Common myeloid progenitor, CD34-positive (primary cell): ENCODE data around the gene ATXN7.

ENCODE experiments used
- CTCF ChIA-PET: fragments of 350-600 bp; sonication (Branson Sonifier 250); formaldehyde crosslinking; loops from one replicate; lab custom pipeline; 2021; ENCODE audit warnings: antibody characterized with exemption; lab: Charles Lee
- POLR2A ChIA-PET: fragments of 350-600 bp; sonication (Branson Sonifier 250); formaldehyde crosslinking; loops from one replicate; lab custom pipeline; 2021; ENCODE audit warnings: antibody characterized with exemption; lab: Charles Lee
- DNase-seq, 3 donors: peaks; one replicate each; pipeline versions ENCODE4 v3.0.0 to v3.0.0-alpha.2; 2013
- H3K27ac ChIP-seq, 2 experiments: 1 replicate in 1 of 2; 2 replicates in 1 of 2; pipeline ENCODE4 v1.7.0; 2013; ENCODE audit warnings: inconsistent platforms in 2 of 2, low read length in 2 of 2, mild to moderate bottlenecking in 2 of 2, low read depth in 1 of 2, moderate library complexity in 1 of 2; ENCODE audit not compliant: severe bottlenecking in 2 of 2, insufficient read depth in 1 of 2, poor library complexity in 1 of 2
- H3K27me3 ChIP-seq, 5 experiments: replicated peaks in 2 of 5; 1 replicate in 3 of 5; 2 replicates in 2 of 5; pipeline versions ENCODE4 v1.6.1 to v1.7.0; 2013; ENCODE audit warnings: low read length in 4 of 5, mild to moderate bottlenecking in 2 of 5, moderate library complexity in 2 of 5, inconsistent platforms in 1 of 5; ENCODE audit not compliant: insufficient read depth in 5 of 5, control insufficient read depth in 4 of 5
- H3K36me3 ChIP-seq, 4 experiments: 1 replicate in 2 of 4; 2 replicates in 2 of 4; pipeline versions ENCODE4 v1.6.1 to v1.7.0; 2013; ENCODE audit warnings: low read length in 3 of 4, control low read depth in 1 of 4, mild to moderate bottlenecking in 1 of 4; ENCODE audit not compliant: control insufficient read depth in 4 of 4, insufficient read depth in 4 of 4
- H3K4me1 ChIP-seq, 4 experiments: 1 replicate in 3 of 4; 2 replicates in 1 of 4; pipeline versions ENCODE4 v1.6.1 to v1.7.1; 2013; ENCODE audit warnings: low read length in 3 of 4, mild to moderate bottlenecking in 3 of 4, control low read depth in 1 of 4, inconsistent platforms in 1 of 4, moderate library complexity in 1 of 4; ENCODE audit not compliant: control insufficient read depth in 4 of 4, insufficient read depth in 4 of 4; ENCODE audit errors: control extremely low read depth in 1 of 4
- H3K4me3 ChIP-seq, 7 experiments: 1 replicate in 4 of 7; 2 replicates in 3 of 7; pipeline versions ENCODE4 v1.5.1 to v1.7.0; 2013; ENCODE audit warnings: mild to moderate bottlenecking in 7 of 7, low read length in 6 of 7, moderate library complexity in 6 of 7, inconsistent platforms in 2 of 7, low read depth in 2 of 7, control low read depth in 1 of 7; ENCODE audit not compliant: insufficient read depth in 4 of 7, control insufficient read depth in 1 of 7; ENCODE audit errors: extremely low read depth in 1 of 7
- H3K9me3 ChIP-seq, 5 experiments: 1 replicate in 4 of 5; 2 replicates in 1 of 5; pipeline versions ENCODE4 v1.6.1 to v1.7.1; 2013; ENCODE audit warnings: low read length in 4 of 5, mild to moderate bottlenecking in 2 of 5, inconsistent platforms in 1 of 5, low read depth in 1 of 5, moderate library complexity in 1 of 5; ENCODE audit not compliant: control insufficient read depth in 4 of 5, insufficient read depth in 2 of 5; ENCODE audit errors: control extremely low read depth in 1 of 5
- WGBS: methylation state at CpG from one replicate; pipeline ENCODE4 v1.1.5; 2013; ENCODE audit not compliant: insufficient coverage; 5-methylcytosine and 5-hydroxymethylcytosine counted together

ATXN7 gene

DNA sequence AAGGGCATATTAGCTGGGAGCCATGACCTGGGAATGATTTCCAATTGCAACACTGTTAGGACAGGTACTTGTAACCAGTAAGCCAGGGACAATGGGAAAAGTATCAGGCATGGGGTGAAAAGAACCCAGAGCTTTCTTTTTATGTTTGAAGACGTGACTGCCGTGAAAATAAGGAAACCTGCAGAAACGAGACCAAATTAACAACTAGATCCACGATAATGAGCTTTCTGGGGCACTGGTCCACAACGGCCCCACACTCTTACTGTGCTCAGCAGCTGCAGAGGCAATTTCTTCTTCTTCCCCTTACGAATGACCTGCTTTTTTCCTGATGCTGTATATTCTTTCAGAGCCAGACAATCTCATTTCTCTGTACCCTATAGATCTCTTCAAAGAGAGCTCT, 33.1 kb upstream of the ATXN7 start:
- WGBS: 98% methylated on average over 4 of the region's 6 CpGs
- CTCF ChIA-PET: interaction anchor here (0.7 to 1.0 kb wide), 2 partner anchors 11 to 12 kb away, joined by 3 to 4 read pairs; partner anchors contain the start of gene C3orf49
- POLR2A ChIA-PET: no interaction called here

DNA sequence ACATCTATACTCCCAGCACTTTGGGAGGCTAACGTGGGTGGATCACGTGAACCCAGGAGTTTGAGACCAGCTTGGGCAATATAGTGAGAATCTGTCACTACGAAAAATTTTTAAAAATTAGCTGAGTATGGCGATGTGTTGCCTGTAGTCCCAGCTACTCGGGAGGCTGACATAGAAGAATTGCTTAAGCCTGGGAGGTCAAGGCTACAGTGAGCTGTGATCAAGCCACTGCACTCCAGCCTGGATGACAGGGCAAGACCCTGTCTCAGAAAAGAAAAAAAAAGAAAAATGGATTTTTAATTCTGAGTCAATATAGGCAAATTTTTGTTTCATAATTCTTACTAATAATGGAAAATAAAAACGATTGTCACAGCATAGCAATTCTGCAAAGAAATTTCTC, 31.3 kb upstream of the ATXN7 start:
- POLR2A ChIA-PET: no interaction called here
- Histone ChIP-seq H3K27me3 (no peaks in the 10 kb centered on the region), H3K27ac (no peak overlapping the region), H3K36me3 (peaks cover 8 to 58% (median 36%) of the 10 kb centered on the region in 4 experiments), H3K9me3 (no peaks in the 10 kb centered on the region), H3K4me3 (no peak overlapping the region), H3K4me1 (no peaks in the 10 kb centered on the region)
- 100% methylated on average over 5 of the region's 6 CpGs for WGBS
- DNase-seq: no peak
- CTCF ChIA-PET: no interaction called here

More for the DNA sequence above, 33.1 kb upstream of the ATXN7 start:
- Histone ChIP-seq H3K4me1 (no peaks in the 10 kb centered on the region), H3K9me3 (no peaks in the 10 kb centered on the region), H3K27ac (no peak overlapping the region), H3K36me3 (peaks cover 8 to 54% (median 34%) of the 10 kb centered on the region in 4 experiments), H3K27me3 (no peaks in the 10 kb centered on the region), H3K4me3 (no peak overlapping the region)
- no peak for DNase-seq

DNA sequence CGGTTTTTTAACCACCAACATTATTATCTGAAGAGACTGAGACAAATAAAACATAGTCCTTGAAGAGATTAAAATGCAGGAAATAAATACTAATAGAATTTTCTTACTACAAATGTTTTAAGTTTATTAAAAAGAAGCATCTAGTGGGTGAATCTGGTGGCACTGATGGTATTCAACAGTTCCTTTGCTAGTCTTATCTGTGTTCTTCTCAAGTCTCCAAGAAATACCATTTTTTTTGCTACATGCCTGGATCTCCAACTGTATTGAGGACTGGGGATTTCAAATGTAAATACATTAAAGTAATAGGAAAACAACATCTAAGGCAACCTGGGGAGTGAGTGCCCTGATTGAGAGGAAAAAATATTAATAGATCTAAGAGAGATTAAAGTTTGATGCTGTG, 22.0 kb upstream of the ATXN7 start:
- no peak overlapping the region for H3K27ac ChIP-seq
- no CpG with 5 or more reads among the region's 1 CpG for WGBS
- DNase-seq: no peak
- no peak overlapping the region for H3K4me3 ChIP-seq
- POLR2A ChIA-PET: no interaction called here
- no peaks in the 10 kb centered on the region for H3K4me1 ChIP-seq
- H3K36me3 ChIP-seq: peaks cover 0 to 4% (median 3%) of the 10 kb centered on the region in 4 experiments
- peaks cover 0 to 1% (median 0%) of the 10 kb centered on the region in 5 experiments for H3K9me3 ChIP-seq
- CTCF ChIA-PET: no interaction called here
- no peaks in the 10 kb centered on the region for H3K27me3 ChIP-seq

- CTCF ChIA-PET: interaction anchor here (0.7 to 1.8 kb wide), 2 partner anchors 14 to 19 kb away, joined by 3 to 4 read pairs; no protein-coding TSS in a partner anchor
- H3K4me1 ChIP-seq: no peaks in the 10 kb centered on the region
- no peaks in the 10 kb centered on the region for H3K27me3 ChIP-seq
- peaks cover 0 to 3% (median 2%) of the 10 kb centered on the region in 4 experiments for H3K36me3 ChIP-seq
- H3K9me3 ChIP-seq: peaks cover 0 to 1% (median 0%) of the 10 kb centered on the region in 5 experiments
- POLR2A ChIA-PET: no interaction called here
- H3K4me3 ChIP-seq: no peak overlapping the region
- DNase-seq: no peak
- no peak overlapping the region for H3K27ac ChIP-seq
Observed at GRCh38 chr3:63842127-63842526, 21.5 kb upstream of the ATXN7 start.

DNA sequence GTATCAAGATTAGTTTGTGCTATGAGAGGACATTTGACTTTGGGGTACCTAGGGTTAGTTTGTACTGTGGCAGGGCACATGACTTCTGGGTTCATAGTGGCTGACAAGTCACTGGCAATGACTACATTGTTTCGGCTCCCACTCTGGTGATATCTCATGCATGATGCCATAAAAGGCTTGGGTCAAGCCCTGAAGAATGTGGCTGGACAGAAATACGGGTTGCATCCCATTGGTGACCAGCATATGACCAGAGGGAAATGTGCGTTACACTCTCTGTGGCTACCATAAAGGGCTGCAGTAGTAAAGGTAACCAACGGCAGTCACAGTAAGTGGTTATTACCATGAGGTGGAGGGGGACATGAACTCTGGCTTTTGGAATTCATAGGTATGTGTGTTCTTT, 18.5 kb upstream of the ATXN7 start:
- H3K4me3 ChIP-seq: no peak overlapping the region
- WGBS: 97% methylated on average over 4 of the region's 4 CpGs
- no peak overlapping the region for H3K27ac ChIP-seq
- H3K4me1 ChIP-seq: no peaks in the 10 kb centered on the region
- DNase-seq: no peak
- no peaks in the 10 kb centered on the region for H3K27me3 ChIP-seq
- H3K9me3 ChIP-seq: peaks cover 0 to 1% (median 0%) of the 10 kb centered on the region in 5 experiments
- peaks cover 0 to 3% (median under 1%) of the 10 kb centered on the region in 4 experiments for H3K36me3 ChIP-seq
- ChIA-PET POLR2A (no interaction called here), CTCF (no interaction called here)

GRCh38 chr3:63847718-63848450, 15.8 kb upstream of the ATXN7 start:
- WGBS: 100% methylated on average over 1 of the region's 1 CpG
- CTCF ChIA-PET: interaction anchor here (0.8 kb wide), 1 partner anchor 11 kb away, joined by 4 read pairs; no protein-coding TSS in a partner anchor
- Histone ChIP-seq H3K27ac (no peak overlapping the region), H3K9me3 (no peaks in the 10 kb centered on the region), H3K27me3 (no peaks in the 10 kb centered on the region), H3K4me1 (no peaks in the 10 kb centered on the region), H3K4me3 (no peak overlapping the region), H3K36me3 (peaks cover 0 to 12% (median 2%) of the 10 kb centered on the region in 4 experiments)
- DNase-seq: no peak
- POLR2A ChIA-PET: no interaction called here

DNA sequence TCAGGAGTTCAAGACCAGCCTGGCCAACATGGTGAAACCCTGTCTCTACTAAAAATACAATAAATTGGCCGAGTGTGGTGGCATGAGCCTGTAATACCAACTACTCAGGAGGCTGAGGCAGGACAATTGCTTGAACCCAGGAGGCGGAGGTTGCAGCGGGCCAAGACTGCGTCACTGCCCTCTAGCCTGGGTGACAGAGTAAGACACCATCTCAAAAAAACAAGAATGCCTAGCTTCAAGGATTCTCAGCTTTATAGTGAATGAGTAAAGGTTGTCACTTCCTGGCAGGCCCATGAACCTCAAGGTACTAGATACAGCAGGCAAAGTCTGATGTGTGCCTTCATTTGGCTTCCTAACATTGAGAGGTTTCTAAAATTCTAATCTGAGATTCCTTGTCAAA, 14.5 kb upstream of the ATXN7 start:
- WGBS: 100% methylated on average over 2 of the region's 4 CpGs
- Histone ChIP-seq H3K4me3 (no peak overlapping the region), H3K9me3 (no peaks in the 10 kb centered on the region), H3K4me1 (no peaks in the 10 kb centered on the region), H3K36me3 (peaks cover 0 to 12% (median 2%) of the 10 kb centered on the region in 4 experiments), H3K27ac (no peak overlapping the region), H3K27me3 (no peaks in the 10 kb centered on the region)
- no peak for DNase-seq
- ChIA-PET CTCF (no interaction called here), POLR2A (no interaction called here)
